Mammary epithelial cell (primary cell): ENCODE results near the gene FAM13A.

Source experiments
- EZH2 ChIP-seq: IDR thresholded peaks from 2 replicates; pipeline ENCODE4 v1.6.1; 2012; ENCODE audit warnings: low read length, inconsistent platforms, borderline replicate concordance
- TF ChIP-seq, protein P1 (sequence below), 2 donors: IDR thresholded peaks in 1 of 2; conservative IDR thresholded peaks in 1 of 2; 2 replicates each; pipeline ENCODE4 v1.5.1; 2011 to 2012; ENCODE audit warnings: inconsistent platforms in 2 of 2, low read length in 2 of 2, mild to moderate bottlenecking in 2 of 2, control low read depth in 1 of 2, low read depth in 1 of 2; ENCODE audit not compliant: insufficient read depth in 1 of 2; ENCODE audit errors: extremely low read depth in 1 of 2

- TF ChIP-seq, protein P1, sequence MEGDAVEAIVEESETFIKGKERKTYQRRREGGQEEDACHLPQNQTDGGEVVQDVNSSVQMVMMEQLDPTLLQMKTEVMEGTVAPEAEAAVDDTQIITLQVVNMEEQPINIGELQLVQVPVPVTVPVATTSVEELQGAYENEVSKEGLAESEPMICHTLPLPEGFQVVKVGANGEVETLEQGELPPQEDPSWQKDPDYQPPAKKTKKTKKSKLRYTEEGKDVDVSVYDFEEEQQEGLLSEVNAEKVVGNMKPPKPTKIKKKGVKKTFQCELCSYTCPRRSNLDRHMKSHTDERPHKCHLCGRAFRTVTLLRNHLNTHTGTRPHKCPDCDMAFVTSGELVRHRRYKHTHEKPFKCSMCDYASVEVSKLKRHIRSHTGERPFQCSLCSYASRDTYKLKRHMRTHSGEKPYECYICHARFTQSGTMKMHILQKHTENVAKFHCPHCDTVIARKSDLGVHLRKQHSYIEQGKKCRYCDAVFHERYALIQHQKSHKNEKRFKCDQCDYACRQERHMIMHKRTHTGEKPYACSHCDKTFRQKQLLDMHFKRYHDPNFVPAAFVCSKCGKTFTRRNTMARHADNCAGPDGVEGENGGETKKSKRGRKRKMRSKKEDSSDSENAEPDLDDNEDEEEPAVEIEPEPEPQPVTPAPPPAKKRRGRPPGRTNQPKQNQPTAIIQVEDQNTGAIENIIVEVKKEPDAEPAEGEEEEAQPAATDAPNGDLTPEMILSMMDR (conservative IDR thresholded peaks at IDR 0.05 in 1 of 2, IDR thresholded peaks at IDR 0.05 in 1 of 2; ENCODE audit: extremely low read depth in 1 of 2, insufficient read depth in 1 of 2, low read depth in 1 of 2, low read length in 2 of 2): no peak
- TF ChIP-seq EZH2: no peak
Observed at GRCh38 chr4:88998001-88998400, 59.0 kb downstream of the FAM13A start.
